DMS53 (cell line): ENCODE data around the gene SHC2.

Experiments
- DNase-seq: peaks from one replicate; lab custom pipeline; 2025; lab: John Stamatoyannopoulos, UW

The SHC2 gene

GRCh38 chr19:372306-372890 is 88.4 kb downstream of the SHC2 start:
- DNase-seq = no peak

- DNase-seq = no peak
Observed at GRCh38 chr19:371501-372168, 89.2 kb downstream of the SHC2 start.

- DNase-seq = no peak
Observed at GRCh38 chr19:370641-371330, 90.0 kb downstream of the SHC2 start.

GRCh38 chr19:369876-370275 is 91.0 kb downstream of the SHC2 start:
- DNase-seq = no peak

GRCh38 chr19:369256-369655 is 91.6 kb downstream of the SHC2 start:
- DNase-seq = no peak

- no peak for DNase-seq
Observed at GRCh38 chr19:368630-369024, 92.2 kb downstream of the SHC2 start.

GRCh38 chr19:367963-368629 is 92.7 kb downstream of the SHC2 start:
- no peak for DNase-seq

GRCh38 chr19:367561-367960 is 93.3 kb downstream of the SHC2 start:
- DNase-seq = no peak

- no peak for DNase-seq
Observed at GRCh38 chr19:366951-367350, 93.9 kb downstream of the SHC2 start.
